ENCODE measurements around the gene SLC38A2. TPM values are rescaled to one million over a fixed set of nuclear protein-coding genes. Genes with fewer than 3 reads are reported as not detected.

The SLC38A2 gene
- total and polyA plus RNA-seq, 9 donors, result 124 to 390 (median 197) TPM

- Histone ChIP-seq H3K27ac (no peak overlapping the region), H3K36me3 (no peaks in the 10 kb centered on the region), H3K27me3 (no peaks in the 10 kb centered on the region), H3K4me3 (no peak overlapping the region), H3K9me3 (no peaks in the 10 kb centered on the region), H3K4me1 (ENCODE audit: insufficient read depth) (peaks cover 2% of the 10 kb centered on the region)
- 58 to 64% (median 60%) methylated on average over 2 of the region's 2 CpGs for WGBS, 3 donors
- no peak for DNase-seq
- intact Hi-C loops (cut with DNase I), result no loop called here
- no peak for TF ChIP-seq POLR2A (IDR thresholded peaks at IDR 0.05)
- no peak for TF ChIP-seq CTCF (IDR thresholded peaks at IDR 0.05)
- no peak for TF ChIP-seq EP300 (IDR thresholded peaks at IDR 0.05)
Measured at GRCh38 chr12:46413368-46413767, 40.8 kb upstream of the SLC38A2 start.

- intact Hi-C loops (cut with DNase I), result no loop called here
- Histone ChIP-seq H3K4me3 (no peak overlapping the region), H3K4me1 (ENCODE audit: insufficient read depth) (peaks cover 2% of the 10 kb centered on the region), H3K9me3 (no peaks in the 10 kb centered on the region), H3K27ac (no peak overlapping the region), H3K36me3 (no peaks in the 10 kb centered on the region), H3K27me3 (no peaks in the 10 kb centered on the region)
- no peak for DNase-seq
- no peak for TF ChIP-seq CTCF (IDR thresholded peaks at IDR 0.05)
- no peak for TF ChIP-seq EP300 (IDR thresholded peaks at IDR 0.05)
- TF ChIP-seq POLR2A (IDR thresholded peaks at IDR 0.05), result no peak
- WGBS, 3 donors, result 93 to 96% (median 95%) methylated on average over 4 of the region's 4 CpGs
Measured at GRCh38 chr12:46412857-46413256, 40.3 kb upstream of the SLC38A2 start.

- WGBS, 3 donors, result 64 to 79% (median 72%) methylated on average over 3 of the region's 3 CpGs
Measured at GRCh38 chr12:46410495-46410894, 37.9 kb upstream of the SLC38A2 start.

GRCh38 chr12:46409974-46410373, 37.4 kb upstream of the SLC38A2 start:
- TF ChIP-seq POLR2A (IDR thresholded peaks at IDR 0.05) (no peak), EP300 (IDR thresholded peaks at IDR 0.05) (no peak), CTCF (IDR thresholded peaks at IDR 0.05) (no peak)
- H3K9me3 ChIP-seq, result no peaks in the 10 kb centered on the region
- intact Hi-C loops (cut with DNase I), result no loop called here
- peaks cover 2% of the 10 kb centered on the region for H3K4me1 ChIP-seq (ENCODE audit: insufficient read depth)
- 85 to 90% (median 86%) methylated on average over 1 of the region's 1 CpG for WGBS, 3 donors
- no peaks in the 10 kb centered on the region for H3K36me3 ChIP-seq
- H3K27me3 ChIP-seq, result no peaks in the 10 kb centered on the region
- no peak for DNase-seq
- H3K4me3 ChIP-seq, result no peak overlapping the region
- H3K27ac ChIP-seq, result no peak overlapping the region

More at GRCh38 chr12:46410495-46410894, 37.9 kb upstream of the SLC38A2 start:
- no peak overlapping the region for H3K27ac ChIP-seq
- H3K27me3 ChIP-seq, result no peaks in the 10 kb centered on the region
- no peak overlapping the region for H3K4me3 ChIP-seq
- intact Hi-C loops (cut with DNase I), result no loop called here
- peaks cover 2% of the 10 kb centered on the region for H3K4me1 ChIP-seq (ENCODE audit: insufficient read depth)
- DNase-seq, result no peak
- no peaks in the 10 kb centered on the region for H3K9me3 ChIP-seq
- TF ChIP-seq EP300 (IDR thresholded peaks at IDR 0.05) (no peak), POLR2A (IDR thresholded peaks at IDR 0.05) (no peak), CTCF (IDR thresholded peaks at IDR 0.05) (no peak)
- no peaks in the 10 kb centered on the region for H3K36me3 ChIP-seq
